Mammary epithelial cell (primary cell): ENCODE results near the gene KCNIP2.

Experiments used
- CTCF ChIP-seq, 2 donors: IDR thresholded peaks in 1 of 2; conservative IDR thresholded peaks in 1 of 2; 2 replicates each; pipeline ENCODE4 v1.5.1; 2011 to 2012; ENCODE audit warnings: inconsistent platforms in 2 of 2, low read length in 2 of 2, mild to moderate bottlenecking in 2 of 2, control low read depth in 1 of 2, low read depth in 1 of 2; ENCODE audit not compliant: insufficient read depth in 1 of 2; ENCODE audit errors: extremely low read depth in 1 of 2
- EZH2 ChIP-seq: IDR thresholded peaks from 2 replicates; pipeline ENCODE4 v1.6.1; 2012; ENCODE audit warnings: low read length, inconsistent platforms, borderline replicate concordance

GRCh38 chr10:101886521-101887312 is 43.1 kb upstream of the KCNIP2 start:
- TF ChIP-seq CTCF (conservative IDR thresholded peaks at IDR 0.05 in 1 of 2, IDR thresholded peaks at IDR 0.05 in 1 of 2; ENCODE audit: extremely low read depth in 1 of 2, insufficient read depth in 1 of 2, low read depth in 1 of 2, low read length in 2 of 2) (no peak), EZH2 (no peak)
